ENCODE measurements around the gene DAGLA. TPM values are rescaled to one million over a fixed set of nuclear protein-coding genes. Genes with fewer than 3 reads are reported as not detected.

DAGLA gene
- total RNA-seq, 4 donors from 2014 or later = 1.5 to 5.6 (median 3.4) TPM

DNA sequence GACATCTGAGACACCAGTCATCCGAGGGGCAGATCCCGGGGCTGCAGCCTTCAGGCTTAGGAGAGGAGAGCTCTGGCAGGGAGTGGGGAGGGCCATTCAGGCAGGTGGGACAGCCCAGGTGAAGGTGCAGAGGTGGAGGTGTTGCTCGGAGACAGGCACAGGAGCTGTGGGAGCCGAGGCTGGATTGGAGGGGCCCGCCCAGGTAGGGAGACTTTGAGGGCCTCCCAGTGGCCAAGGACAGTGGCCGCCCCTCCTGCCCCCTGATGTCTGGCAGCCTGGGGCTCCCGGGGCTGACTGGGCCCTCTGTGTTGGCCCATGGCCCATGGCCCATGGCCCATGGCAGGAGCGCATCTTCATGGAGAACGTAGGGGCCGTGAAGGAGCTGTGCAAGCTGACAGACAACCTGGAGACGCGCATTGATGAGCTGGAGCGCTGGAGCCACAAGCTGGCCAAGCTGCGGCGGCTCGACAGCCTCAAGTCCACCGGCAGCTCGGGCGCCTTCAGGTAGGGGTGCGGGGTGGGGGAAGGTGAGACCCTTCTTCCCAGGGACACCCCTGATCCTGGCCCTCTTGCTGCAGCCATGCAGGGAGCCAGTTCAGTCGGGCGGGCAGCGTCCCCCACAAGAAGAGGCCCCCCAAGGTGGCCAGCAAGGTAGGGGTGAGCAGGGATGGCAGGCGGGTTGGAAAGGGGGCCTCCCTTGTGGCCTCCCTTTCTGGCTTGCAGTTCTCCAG, 98.9 kb downstream of the DAGLA start:
- Histone ChIP-seq H3K9me3 (no peaks in the 10 kb centered on the region), H3K27ac (no peak overlapping the region), H3K4me1 (peaks cover 0 to 14% (median 8%) of the 10 kb centered on the region in 3 donors), H3K36me3 (peaks cover 0 to 35% of the 10 kb centered on the region in 2 donors), H3K27me3 (peaks cover 13% of the 10 kb centered on the region), H3K4me3 (no peak overlapping the region)
- 60 to 68% methylated on average over 1 to 3 of the region's 24 CpGs for WGBS, 2 donors (ENCODE audit: low coverage in 1 of 2)
- no peak for ATAC-seq
- no peak for TF ChIP-seq POLR2AphosphoS5 (IDR thresholded peaks at IDR 0.05)
- TF ChIP-seq, protein P1, sequence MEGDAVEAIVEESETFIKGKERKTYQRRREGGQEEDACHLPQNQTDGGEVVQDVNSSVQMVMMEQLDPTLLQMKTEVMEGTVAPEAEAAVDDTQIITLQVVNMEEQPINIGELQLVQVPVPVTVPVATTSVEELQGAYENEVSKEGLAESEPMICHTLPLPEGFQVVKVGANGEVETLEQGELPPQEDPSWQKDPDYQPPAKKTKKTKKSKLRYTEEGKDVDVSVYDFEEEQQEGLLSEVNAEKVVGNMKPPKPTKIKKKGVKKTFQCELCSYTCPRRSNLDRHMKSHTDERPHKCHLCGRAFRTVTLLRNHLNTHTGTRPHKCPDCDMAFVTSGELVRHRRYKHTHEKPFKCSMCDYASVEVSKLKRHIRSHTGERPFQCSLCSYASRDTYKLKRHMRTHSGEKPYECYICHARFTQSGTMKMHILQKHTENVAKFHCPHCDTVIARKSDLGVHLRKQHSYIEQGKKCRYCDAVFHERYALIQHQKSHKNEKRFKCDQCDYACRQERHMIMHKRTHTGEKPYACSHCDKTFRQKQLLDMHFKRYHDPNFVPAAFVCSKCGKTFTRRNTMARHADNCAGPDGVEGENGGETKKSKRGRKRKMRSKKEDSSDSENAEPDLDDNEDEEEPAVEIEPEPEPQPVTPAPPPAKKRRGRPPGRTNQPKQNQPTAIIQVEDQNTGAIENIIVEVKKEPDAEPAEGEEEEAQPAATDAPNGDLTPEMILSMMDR (IDR thresholded peaks at IDR 0.05) = no peak
- TF ChIP-seq EP300 (IDR thresholded peaks at IDR 0.05) = no peak
- no peak for TF ChIP-seq POLR2A (IDR thresholded peaks at IDR 0.05)

DNA sequence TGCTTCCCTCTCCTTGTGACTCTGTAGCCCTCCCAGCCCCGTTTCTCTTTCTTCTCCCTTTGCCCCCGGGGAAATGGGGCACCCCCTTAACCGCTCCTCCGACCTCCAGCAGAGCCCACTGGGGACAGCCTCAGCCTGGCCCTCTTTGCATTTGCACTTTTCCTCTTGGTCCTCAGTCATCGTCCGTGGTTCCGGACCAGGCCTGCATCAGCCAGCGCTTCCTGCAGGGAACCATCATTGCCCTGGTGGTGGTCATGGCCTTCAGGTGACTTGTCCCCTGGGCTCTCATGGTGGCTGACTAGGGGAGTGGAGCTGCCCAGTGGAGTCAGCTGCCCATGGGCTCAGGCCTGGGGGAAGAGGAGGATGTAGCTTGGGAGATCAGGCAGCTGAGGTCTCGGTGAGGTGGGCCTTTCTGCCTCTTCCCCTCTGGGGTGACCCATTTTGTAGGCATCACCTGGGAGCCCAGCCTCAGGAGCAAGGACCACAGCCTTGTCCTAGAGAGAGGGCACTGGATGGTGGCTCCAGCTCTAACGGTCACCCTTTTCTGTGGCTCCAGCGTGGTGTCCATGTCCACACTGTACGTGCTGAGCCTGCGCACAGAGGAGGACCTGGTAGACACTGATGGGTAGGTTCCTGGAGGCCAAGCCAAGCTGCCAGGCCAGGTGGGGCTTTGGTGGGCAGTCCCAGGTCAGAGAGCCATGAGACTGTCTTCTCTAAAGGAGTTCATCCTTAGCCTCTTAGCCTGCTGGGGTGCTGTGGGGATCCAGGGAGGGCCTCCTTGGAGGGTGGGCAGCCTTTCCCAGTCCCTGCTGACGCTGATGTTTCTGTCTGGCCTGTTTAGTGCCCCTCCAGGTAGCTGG, 99.7 kb downstream of the DAGLA start:
- 90 to 95% methylated on average over 2 to 8 of the region's 14 CpGs for WGBS, 2 donors (ENCODE audit: low coverage in 1 of 2)
- no peak overlapping the region for H3K27ac ChIP-seq
- H3K36me3 ChIP-seq = peaks cover 0 to 44% of the 10 kb centered on the region in 2 donors
- H3K4me1 ChIP-seq = peaks cover 0 to 14% (median 8%) of the 10 kb centered on the region in 3 donors
- H3K27me3 ChIP-seq = peaks cover 13% of the 10 kb centered on the region
- H3K9me3 ChIP-seq = no peaks in the 10 kb centered on the region
- TF ChIP-seq, protein P1 (IDR thresholded peaks at IDR 0.05) = no peak
- TF ChIP-seq POLR2AphosphoS5 (IDR thresholded peaks at IDR 0.05) = no peak
- no peak for TF ChIP-seq EP300 (IDR thresholded peaks at IDR 0.05)
- TF ChIP-seq POLR2A (IDR thresholded peaks at IDR 0.05) = no peak
- H3K4me3 ChIP-seq = no peak overlapping the region
- ATAC-seq = no peak

DNA sequence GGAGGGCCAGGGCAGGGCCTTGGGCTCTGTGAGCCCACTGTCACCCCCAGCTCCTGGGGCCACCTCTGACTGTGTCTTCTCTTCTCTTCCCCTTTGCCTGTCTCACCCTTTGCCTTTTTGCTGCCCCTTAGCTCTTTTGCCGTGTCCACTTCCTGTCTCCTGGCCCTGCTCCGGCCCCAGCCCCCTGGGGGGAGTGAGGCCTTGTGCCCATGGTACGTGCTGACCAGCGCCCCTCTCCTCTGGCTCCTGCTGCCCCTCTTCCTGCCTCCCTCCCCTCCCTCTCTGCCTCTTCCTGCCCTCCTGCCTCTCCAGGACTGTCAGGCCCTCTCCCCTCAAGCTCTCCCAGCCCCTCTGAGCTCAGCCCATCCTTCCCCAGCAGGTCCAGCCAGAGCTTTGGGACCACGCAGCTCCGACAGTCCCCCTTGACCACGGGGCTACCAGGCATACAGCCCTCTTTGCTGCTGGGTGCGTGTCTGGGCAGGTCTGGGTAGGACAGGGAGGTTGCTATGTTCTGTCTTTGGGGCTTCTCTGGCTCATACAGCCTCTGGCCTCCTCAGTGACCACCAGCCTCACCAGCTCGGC, 100.5 kb downstream of the DAGLA start:
- WGBS, 2 donors (ENCODE audit: low coverage in 1 of 2) = 80% methylated on average over 7 of the region's 9 CpGs; no CpG with 5 or more reads in 1 of the 2 donors
- TF ChIP-seq, protein P1 (IDR thresholded peaks at IDR 0.05) = no peak
- no peak for TF ChIP-seq POLR2A (IDR thresholded peaks at IDR 0.05)
- Histone ChIP-seq H3K27me3 (peaks cover 13% of the 10 kb centered on the region), H3K36me3 (peaks cover 0 to 51% of the 10 kb centered on the region in 2 donors), H3K4me1 (peaks cover 0 to 14% (median 8%) of the 10 kb centered on the region in 3 donors), H3K4me3 (no peak overlapping the region), H3K27ac (no peak overlapping the region), H3K9me3 (no peaks in the 10 kb centered on the region)
- ATAC-seq = no peak

DNA sequence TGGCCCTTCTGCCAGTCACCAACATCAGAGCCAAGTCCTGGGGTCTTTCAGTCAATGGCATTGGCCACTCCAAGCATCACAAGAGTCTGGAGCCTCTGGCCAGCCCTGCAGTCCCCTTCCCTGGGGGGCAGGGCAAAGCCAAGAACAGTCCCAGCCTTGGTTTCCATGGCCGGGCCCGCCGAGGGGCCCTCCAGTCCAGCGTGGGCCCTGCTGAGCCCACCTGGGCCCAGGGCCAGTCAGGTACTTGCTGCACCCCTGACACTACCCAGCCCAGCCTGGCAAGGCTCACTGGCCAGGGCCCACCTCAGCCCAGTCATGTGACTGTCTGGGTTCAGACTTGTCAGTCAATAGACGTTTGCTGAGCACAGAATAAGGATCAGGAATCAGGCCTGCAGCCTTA, 101.4 kb downstream of the DAGLA start:
- TF ChIP-seq POLR2A (IDR thresholded peaks at IDR 0.05) (no peak), EP300 (IDR thresholded peaks at IDR 0.05) (no peak), POLR2AphosphoS5 (IDR thresholded peaks at IDR 0.05) (no peak)
- TF ChIP-seq, protein P1 (IDR thresholded peaks at IDR 0.05) = no peak
- ATAC-seq = no peak
- no peaks in the 10 kb centered on the region for H3K9me3 ChIP-seq
- H3K27ac ChIP-seq = no peak overlapping the region
- WGBS, 2 donors (ENCODE audit: low coverage in 1 of 2) = no CpG with 5 or more reads among the region's 5 CpGs
- peaks cover 0 to 60% of the 10 kb centered on the region in 2 donors for H3K36me3 ChIP-seq
- peaks cover 0 to 13% (median 8%) of the 10 kb centered on the region in 3 donors for H3K4me1 ChIP-seq
- peaks cover 11% of the 10 kb centered on the region for H3K27me3 ChIP-seq
- H3K4me3 ChIP-seq = no peak overlapping the region

Data from gastroesophageal sphincter (tissue), 4 donors.